Natural killer cell (primary cell): ENCODE measurements around the gene NIT1. TPM values are rescaled to one million over a fixed set of nuclear protein-coding genes. Genes with fewer than 3 reads are reported as not detected.

Experiments
- ATAC-seq, 3 donors: fragments of 150-1000 bp in 2 of 3; fragments of 200-7000 bp in 1 of 3; cut with Tn5 transposase; 1 replicate in 1 of 3; 2 replicates in 2 of 3; pipeline ENCODE4 v1.10.0; 2021; ENCODE audit warnings: mild to moderate bottlenecking in 2 of 3, moderate library complexity in 2 of 3
- DNase-seq, 2 donors: peaks; one replicate each; pipeline versions ENCODE4 v3.0.0 to v3.0.0-alpha.2; 2013 to 2021; ENCODE audit warnings: mixed read lengths in 1 of 2
- H3K27ac ChIP-seq: one replicate; pipeline ENCODE4 v1.5.1; 2013; ENCODE audit warnings: mild to moderate bottlenecking, low read length
- H3K27me3 ChIP-seq: one replicate; pipeline ENCODE4 v1.6.1; 2013; ENCODE audit warnings: low read length; ENCODE audit not compliant: control insufficient read depth, insufficient read depth
- H3K36me3 ChIP-seq: one replicate; pipeline ENCODE4 v1.6.1; 2013; ENCODE audit warnings: low read length; ENCODE audit not compliant: control insufficient read depth, insufficient read depth
- H3K4me1 ChIP-seq: one replicate; pipeline ENCODE4 v1.6.1; 2013; ENCODE audit warnings: low read length; ENCODE audit not compliant: control insufficient read depth, insufficient read depth
- H3K4me3 ChIP-seq: one replicate; pipeline ENCODE4 v1.5.1; 2013; ENCODE audit warnings: low read length
- H3K9me3 ChIP-seq: one replicate; pipeline ENCODE4 v1.6.1; 2013; ENCODE audit warnings: low read length; ENCODE audit not compliant: control insufficient read depth, insufficient read depth
- H3K27ac Mint-ChIP-seq, 2 donors: one replicate each; pipeline ENCODE4 v1.8.0; 2022; ENCODE audit warnings: mild to moderate bottlenecking in 2 of 2, mixed read lengths in 2 of 2, moderate library complexity in 1 of 2
- H3K27me3 Mint-ChIP-seq, 2 donors: one replicate each; pipeline ENCODE4 v1.8.0; 2022; ENCODE audit warnings: low read depth in 2 of 2, mixed read lengths in 2 of 2
- H3K36me3 Mint-ChIP-seq: one replicate; pipeline ENCODE4 v1.8.0; 2022; ENCODE audit warnings: mixed read lengths
- H3K4me1 Mint-ChIP-seq, 2 donors: one replicate each; pipeline ENCODE4 v1.8.0; 2022; ENCODE audit warnings: mixed read lengths in 2 of 2
- H3K4me3 Mint-ChIP-seq: one replicate; pipeline ENCODE4 v1.8.0; 2022; ENCODE audit warnings: mild to moderate bottlenecking, moderate library complexity, mixed read lengths
- H3K9me3 Mint-ChIP-seq, 2 donors: one replicate each; pipeline ENCODE4 v1.8.0; 2022; ENCODE audit warnings: mixed read lengths in 2 of 2
- CTCF ChIP-seq: fragments of 200-600 bp; IDR thresholded peaks from one replicate; pipeline ENCODE4 v1.8.0; 2022; ENCODE audit warnings: antibody characterized with exemption
- WGBS: methylation state at CpG from one replicate; pipeline ENCODE4 v1.1.7; 2013; ENCODE audit warnings: missing lambda C conversion rate; ENCODE audit not compliant: insufficient coverage; 5-methylcytosine and 5-hydroxymethylcytosine counted together
- intact Hi-C: fragments of 100-400 bp; cut with micrococcal nuclease; formaldehyde crosslinking; loops from one replicate; pipeline ENCODE4 v1.14.2; 2022
- total RNA-seq, 4 donors: library from RNA; stranded (reverse); fragments of 120-200 nt in 1 of 4; gene quantifications; one replicate each; pipeline versions ENCODE4 v1.2.3 to v1.2.4, GENCODE V29; 2013 to 2022

NIT1 gene
- total RNA-seq, 3 donors from 2014 or later (not counting 1 experiment from before 2014, with no cell fraction given): 26.5 to 31.7 (median 31.6) TPM

DNA sequence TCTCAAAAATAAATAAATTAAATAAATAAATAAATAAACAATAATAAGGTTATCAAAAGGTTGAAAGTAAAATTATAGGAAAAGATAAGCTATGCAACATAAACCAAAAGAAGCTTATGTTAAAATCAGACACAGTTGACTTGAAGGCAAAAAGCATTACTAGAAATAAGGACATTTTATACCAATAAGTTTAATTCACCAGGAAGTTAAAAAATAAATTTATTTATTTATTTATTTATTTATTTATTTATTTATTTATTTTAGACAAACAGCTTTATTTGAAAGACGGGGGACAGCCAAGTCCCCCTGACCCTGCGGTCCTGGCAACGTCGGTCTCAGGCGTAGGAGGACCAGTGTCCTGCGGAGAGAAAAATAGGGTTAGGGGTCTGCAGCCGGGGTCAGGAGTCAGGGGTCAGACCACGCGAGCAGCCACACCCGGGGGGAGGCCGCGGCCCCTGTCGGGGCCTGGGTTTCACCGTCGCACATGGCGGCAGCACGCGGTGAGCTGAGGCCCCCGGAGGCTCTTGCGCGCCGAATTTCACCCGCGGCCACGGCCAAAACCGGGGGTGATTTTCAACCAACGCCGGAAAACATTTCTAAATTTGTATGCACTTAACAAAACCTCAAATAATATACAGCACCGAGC lies 23.0 kb downstream of the NIT1 start:
- TF ChIP-seq CTCF: no peak
- intact Hi-C loops: no loop called here
- no peak overlapping the region for H3K27ac Mint-ChIP-seq

GRCh38 chr1:161145832-161146231 lies 27.9 kb downstream of the NIT1 start:
- Histone ChIP-seq H3K36me3 (no peaks in the 10 kb centered on the region), H3K4me1 (no peaks in the 10 kb centered on the region), H3K27me3 (no peaks in the 10 kb centered on the region), H3K4me3 (no peak overlapping the region), H3K27ac (no peak overlapping the region), H3K9me3 (no peaks in the 10 kb centered on the region)
- no peaks in the 10 kb centered on the region for H3K36me3 Mint-ChIP-seq
- no peak for DNase-seq
- no peak for ATAC-seq
- intact Hi-C loops: no loop called here
- H3K4me3 Mint-ChIP-seq: no peak overlapping the region
- TF ChIP-seq CTCF: no peak
- no peaks in the 10 kb centered on the region for H3K4me1 Mint-ChIP-seq
- no peaks in the 10 kb centered on the region for H3K27me3 Mint-ChIP-seq
- H3K27ac Mint-ChIP-seq: no peak overlapping the region
- 67% methylated on average over 1 of the region's 3 CpGs for WGBS
- no peaks in the 10 kb centered on the region for H3K9me3 Mint-ChIP-seq

More for the DNA sequence above, 23.0 kb downstream of the NIT1 start:
- no peaks in the 10 kb centered on the region for H3K9me3 Mint-ChIP-seq
- ATAC-seq (no peak), DNase-seq (no peak)
- H3K4me3 Mint-ChIP-seq: no peak overlapping the region
- Histone ChIP-seq H3K9me3 (no peaks in the 10 kb centered on the region), H3K36me3 (no peaks in the 10 kb centered on the region), H3K4me3 (no peak overlapping the region), H3K27me3 (no peaks in the 10 kb centered on the region), H3K4me1 (no peaks in the 10 kb centered on the region), H3K27ac (no peak overlapping the region)
- WGBS: 98% methylated on average over 29 of the region's 29 CpGs
- no peaks in the 10 kb centered on the region for H3K36me3 Mint-ChIP-seq
- H3K4me1 Mint-ChIP-seq: peaks cover 0 to 8% of the 10 kb centered on the region in 2 donors
- H3K27me3 Mint-ChIP-seq: no peaks in the 10 kb centered on the region

- 21% methylated on average over 8 of the region's 9 CpGs for WGBS
- intact Hi-C loops: loop anchor here (1.0 to 2.0 kb wide), 3 partner anchors 14 to 34 kb away; partner anchors contain the start of genes NIT1, PFDN2 and PPOX
- Mint-ChIP-seq H3K4me1 (peaks cover 18 to 28% of the 10 kb centered on the region in 2 donors), H3K4me3 (peak overlapping the region; percentile 99), H3K9me3 (no peaks in the 10 kb centered on the region), H3K27ac (peak overlapping the region; percentile 99 to 100), H3K27me3 (no peaks in the 10 kb centered on the region), H3K36me3 (peaks cover 10% of the 10 kb centered on the region)
- Histone ChIP-seq H3K4me3 (peak overlapping the region; percentile 71), H3K9me3 (no peaks in the 10 kb centered on the region), H3K27me3 (no peaks in the 10 kb centered on the region), H3K4me1 (peaks cover 14% of the 10 kb centered on the region), H3K36me3 (peaks cover 12% of the 10 kb centered on the region), H3K27ac (peak overlapping the region; percentile 87)
- DNase-seq (peak in 1 of 2 donors; percentile 30), ATAC-seq (peak in 1 of 3 donors; percentile 3)
- no peak for TF ChIP-seq CTCF
Observed at GRCh38 chr1:161153176-161153575, 35.3 kb downstream of the NIT1 start.
